ENCODE measurements around the gene NMD3.
A peak's percentile ranks its signal among the peaks of the same experiment; 100 is the strongest.
"Not testable (repeated sequence)": the region's sequence is repeated elsewhere in the genome, so short reads cannot be mapped to it uniquely, and the experiment has no call there.

NMD3 gene

GRCh38 chr3:161220850-161221753, at the start of gene NMD3:
Gene NMD3 (plus strand): TSS chr3:161221311. CDS start chr3:161222014, 703 bp downstream.
- DNase-seq (ENCODE audit: low read depth) = peak; percentile 82

- no peak for DNase-seq (ENCODE audit: low read depth)
Observed at GRCh38 chr3:161171639-161172552, 49.2 kb upstream of the NMD3 start.

GRCh38 chr3:161175506-161175905, 45.6 kb upstream of the NMD3 start:
- no peak for DNase-seq (ENCODE audit: low read depth)

GRCh38 chr3:161177991-161178390, 43.1 kb upstream of the NMD3 start:
- no peak for DNase-seq (ENCODE audit: low read depth)

- not testable (repeated sequence) for DNase-seq (ENCODE audit: low read depth)
Observed at GRCh38 chr3:161181371-161181770, 39.7 kb upstream of the NMD3 start.

GRCh38 chr3:161187046-161187445, 34.1 kb upstream of the NMD3 start:
- DNase-seq (ENCODE audit: low read depth) = no peak

- DNase-seq (ENCODE audit: low read depth) = no peak
Observed at GRCh38 chr3:161197855-161198850, 23.0 kb upstream of the NMD3 start.

- no peak for DNase-seq (ENCODE audit: low read depth)
Observed at GRCh38 chr3:161199926-161200325, 21.2 kb upstream of the NMD3 start.

GRCh38 chr3:161203485-161204098, 17.5 kb upstream of the NMD3 start:
- no peak for DNase-seq (ENCODE audit: low read depth)

- no peak for DNase-seq (ENCODE audit: low read depth)
Observed at GRCh38 chr3:161208931-161209330, 12.2 kb upstream of the NMD3 start.

- DNase-seq (ENCODE audit: low read depth) = no peak
Observed at GRCh38 chr3:161212171-161212771, 8.8 kb upstream of the NMD3 start.

GRCh38 chr3:161212906-161213305, 8.2 kb upstream of the NMD3 start:
- no peak for DNase-seq (ENCODE audit: low read depth)

GRCh38 chr3:161213644-161214043, 7.5 kb upstream of the NMD3 start:
- DNase-seq (ENCODE audit: low read depth) = no peak

GRCh38 chr3:161215185-161215584, 5.9 kb upstream of the NMD3 start:
- no peak for DNase-seq (ENCODE audit: low read depth)

GRCh38 chr3:161217496-161217895, 3.6 kb upstream of the NMD3 start:
- DNase-seq (ENCODE audit: low read depth) = no peak

- DNase-seq (ENCODE audit: low read depth) = no peak
Observed at GRCh38 chr3:161219495-161219894, 1.6 kb upstream of the NMD3 start.

GRCh38 chr3:161221806-161222600, 892 bp downstream of the NMD3 start:
- no peak for DNase-seq (ENCODE audit: low read depth)

GRCh38 chr3:161222662-161223061, 1.6 kb downstream of the NMD3 start:
- DNase-seq (ENCODE audit: low read depth) = no peak

- DNase-seq (ENCODE audit: low read depth) = no peak
Observed at GRCh38 chr3:161224786-161225185, 3.7 kb downstream of the NMD3 start.

All from stimulated activated CD8-positive, alpha-beta memory T cell treated with anti-CD3 and anti-CD28 coated beads, Interleukin-12 subunit alpha, Interleukin-12 subunit beta, amount 100 ng/mL, for 4 hours (primary cell).